Neural crest cell (in vitro differentiated cells): ENCODE measurements around the gene MRPS2. TPM values are rescaled to one million over a fixed set of nuclear protein-coding genes. Genes with fewer than 3 reads are reported as not detected.

Source experiments
- DNase-seq: peaks from one replicate; pipeline ENCODE4 v3.0.0; 2021; ENCODE audit warnings: low read depth, mixed read lengths, low spot score
- H3K27ac Mint-ChIP-seq: one replicate; pipeline ENCODE4 v1.8.0; 2021; ENCODE audit warnings: mild to moderate bottlenecking, mixed read lengths; ENCODE audit not compliant: unreplicated experiment
- H3K27me3 Mint-ChIP-seq: 2 replicates; pipeline ENCODE4 v1.8.0; 2021; ENCODE audit warnings: low read depth, mild to moderate bottlenecking, mixed read lengths
- H3K36me3 Mint-ChIP-seq: 2 replicates; pipeline ENCODE4 v1.8.0; 2021; ENCODE audit warnings: low read depth, mild to moderate bottlenecking, mixed read lengths
- H3K4me1 Mint-ChIP-seq: 2 replicates; pipeline ENCODE4 v1.8.0; 2021; ENCODE audit warnings: mixed read lengths
- H3K4me3 Mint-ChIP-seq: one replicate; pipeline ENCODE4 v1.8.0; 2021; ENCODE audit warnings: mild to moderate bottlenecking, mixed read lengths
- H3K9me3 Mint-ChIP-seq: 2 replicates; pipeline ENCODE4 v1.8.0; 2021; ENCODE audit warnings: mixed read lengths
- CTCF ChIP-seq: fragments of 200-600 bp; sonication (generic); conservative IDR thresholded peaks from 2 replicates; pipeline ENCODE4 v1.5.0; 2021; ENCODE audit warnings: antibody characterized with exemption, mild to moderate bottlenecking
- total RNA-seq: library from RNA; stranded (reverse); gene quantifications from 2 replicates; pipeline ENCODE4 v1.2.1, GENCODE V29; 2021

Gene MRPS2
- total RNA-seq, 1 donor from 2014 or later = 60.6 TPM

- no peaks in the 10 kb centered on the region for H3K9me3 Mint-ChIP-seq
- no peaks in the 10 kb centered on the region for H3K4me1 Mint-ChIP-seq
- no peaks in the 10 kb centered on the region for H3K36me3 Mint-ChIP-seq
These were observed 12.5 kb upstream of the MRPS2 start for GRCh38 chr9:135488013-135488330.

GRCh38 chr9:135488527-135488926, 12.0 kb upstream of the MRPS2 start:
- Mint-ChIP-seq H3K4me3 (no peak overlapping the region), H3K36me3 (no peaks in the 10 kb centered on the region), H3K27ac (no peak overlapping the region), H3K4me1 (no peaks in the 10 kb centered on the region), H3K9me3 (no peaks in the 10 kb centered on the region), H3K27me3 (no peaks in the 10 kb centered on the region)
- DNase-seq = no peak
- TF ChIP-seq CTCF = no peak

More at GRCh38 chr9:135488013-135488330, 12.5 kb upstream of the MRPS2 start:
- no peak for DNase-seq
- H3K27ac Mint-ChIP-seq = no peak overlapping the region
- no peak for TF ChIP-seq CTCF
- H3K4me3 Mint-ChIP-seq = no peak overlapping the region
- H3K27me3 Mint-ChIP-seq = no peaks in the 10 kb centered on the region

GRCh38 chr9:135489188-135489906, 11.1 kb upstream of the MRPS2 start:
- H3K27me3 Mint-ChIP-seq = no peaks in the 10 kb centered on the region
- H3K27ac Mint-ChIP-seq = no peak overlapping the region
- no peaks in the 10 kb centered on the region for H3K9me3 Mint-ChIP-seq
- H3K36me3 Mint-ChIP-seq = no peaks in the 10 kb centered on the region
- no peak for DNase-seq
- H3K4me3 Mint-ChIP-seq = no peak overlapping the region
- TF ChIP-seq CTCF = no peak
- no peaks in the 10 kb centered on the region for H3K4me1 Mint-ChIP-seq

GRCh38 chr9:135490166-135490870, 10.2 kb upstream of the MRPS2 start:
- TF ChIP-seq CTCF = no peak
- H3K27me3 Mint-ChIP-seq = no peaks in the 10 kb centered on the region
- no peaks in the 10 kb centered on the region for H3K36me3 Mint-ChIP-seq
- no peak overlapping the region for H3K4me3 Mint-ChIP-seq
- no peak for DNase-seq
- no peak overlapping the region for H3K27ac Mint-ChIP-seq
- no peaks in the 10 kb centered on the region for H3K4me1 Mint-ChIP-seq
- no peaks in the 10 kb centered on the region for H3K9me3 Mint-ChIP-seq

GRCh38 chr9:135490980-135491464, 9.5 kb upstream of the MRPS2 start:
- Mint-ChIP-seq H3K27me3 (no peaks in the 10 kb centered on the region), H3K9me3 (no peaks in the 10 kb centered on the region), H3K27ac (no peak overlapping the region), H3K4me1 (no peaks in the 10 kb centered on the region), H3K4me3 (no peak overlapping the region), H3K36me3 (no peaks in the 10 kb centered on the region)
- TF ChIP-seq CTCF = no peak
- DNase-seq = no peak
